HCT116 (cell line): Measurements from ENCODE around the gene STKLD1. TPM values are rescaled to one million over a fixed set of nuclear protein-coding genes. Genes with fewer than 3 reads are reported as not detected.

Experiments
- ATAC-seq: fragments of 200-7000 bp; cut with Tn5 transposase; 2 replicates; pipeline ENCODE4 v1.9.1; 2020; ENCODE audit warnings: mild to moderate bottlenecking, moderate library complexity
- BruUV-seq: library from RNA; stranded (reverse); fragments of 400-500 nt; replicated peaks from 2 replicates; lab custom pipeline; 2021; lab: Mats Ljungman, UMichigan
- CTCF ChIA-PET: fragments of 300-600 bp; sonication (Branson Sonifier 250); formaldehyde crosslinking; loops from one replicate; lab custom pipeline; 2021; ENCODE audit warnings: antibody characterized with exemption; lab: Charles Lee
- POLR2A ChIA-PET: fragments of 300-600, 350-600 bp; sonication (Branson Sonifier 250); formaldehyde crosslinking; loops from one replicate; lab custom pipeline; 2021; ENCODE audit warnings: antibody characterized with exemption; lab: Charles Lee
- RAD21 ChIA-PET, 2 experiments: fragments of 300-600 bp; sonication (Branson Sonifier 250); formaldehyde crosslinking; loops; one replicate each; lab custom pipeline; 2023; ENCODE audit warnings: low total read pairs in 2 of 2; ENCODE audit not compliant: uncharacterized antibody in 2 of 2, unreplicated experiment in 2 of 2, low non-redundant PET in 1 of 2; lab: Charles Lee
- DNase-seq: peaks from one replicate; pipeline ENCODE4 v3.0.0-alpha.2; 2010; ENCODE audit warnings: low read depth, low spot score
- H2AFZ ChIP-seq: fragments of 200-600 bp; shearing (Covaris generic), sonication (generic); 2 replicates; pipeline ENCODE4 v1.6.1; 2017; ENCODE audit warnings: low read depth, mixed run types, mixed read lengths, antibody characterized with exemption, low read length; ENCODE audit not compliant: poor library complexity, severe bottlenecking
- H3K27ac ChIP-seq: 2 replicates; pipeline ENCODE4 v1.5.1; 2012; ENCODE audit warnings: low read depth, low read length
- H3K27me3 ChIP-seq: fragments of 200-600 bp; sonication (generic); 2 replicates; pipeline ENCODE4 v1.6.1; 2016; ENCODE audit warnings: mixed run types, low read length, mixed read lengths; ENCODE audit not compliant: insufficient read depth
- H3K36me3 ChIP-seq, 2 experiments: fragments of 200-500 bp in 1 of 2; fragments of 200-600 bp in 1 of 2; sonication (Bioruptor generic) in 1 of 2; sonication (generic) in 1 of 2; 2 replicates each; pipeline versions ENCODE4 v1.5.1 to v1.6.1; 2014 to 2016; ENCODE audit warnings: low read length in 2 of 2, inconsistent platforms in 1 of 2, mixed read lengths in 1 of 2, mixed run types in 1 of 2; ENCODE audit not compliant: insufficient read depth in 2 of 2, control insufficient read depth in 1 of 2
- H3K4me1 ChIP-seq, 2 experiments: fragments of 200-600 bp in 1 of 2; sonication (generic) in 1 of 2; 2 replicates each; pipeline versions ENCODE4 v1.5.1 to v1.6.1; 2012 to 2017; ENCODE audit warnings: low read length in 2 of 2, inconsistent platforms in 1 of 2, mild to moderate bottlenecking in 1 of 2, mixed read lengths in 1 of 2, mixed run types in 1 of 2, moderate library complexity in 1 of 2; ENCODE audit not compliant: insufficient read depth in 2 of 2, control insufficient read depth in 1 of 2
- H3K4me2 ChIP-seq: fragments of 200-600 bp; sonication (generic); 2 replicates; pipeline ENCODE4 v1.6.1; 2017; ENCODE audit warnings: mixed run types, low read length, mixed read lengths
- H3K4me3 ChIP-seq, 2 experiments: fragments of 200-600 bp in 1 of 2; sonication (generic) in 1 of 2; replicated peaks in 1 of 2; 2 replicates each; pipeline ENCODE4 v1.5.1; 2011 to 2016; ENCODE audit warnings: low read length in 2 of 2, control low read depth in 1 of 2, low read depth in 1 of 2, mild to moderate bottlenecking in 1 of 2, mixed read lengths in 1 of 2, mixed run types in 1 of 2
- H3K79me2 ChIP-seq: fragments of 200-600 bp; sonication (generic); 2 replicates; pipeline ENCODE4 v1.6.1; 2017; ENCODE audit warnings: mild to moderate bottlenecking, mixed run types, low read length, moderate library complexity, mixed read lengths; ENCODE audit not compliant: insufficient read depth
- H3K9ac ChIP-seq: fragments of 200-600 bp; sonication (generic); 2 replicates; pipeline ENCODE4 v1.6.1; 2016; ENCODE audit warnings: low read length, mixed read lengths
- H3K9me2 ChIP-seq: fragments of 200-600 bp; sonication (generic), shearing (Covaris generic); 2 replicates; pipeline ENCODE4 v1.6.1; 2017; ENCODE audit warnings: mixed run types, mild to moderate bottlenecking, moderate library complexity; ENCODE audit not compliant: insufficient read depth
- H3K9me3 ChIP-seq, 2 experiments: fragments of 200-500 bp in 1 of 2; fragments of 200-600 bp in 1 of 2; sonication (Bioruptor generic) in 1 of 2; sonication (generic) in 1 of 2; 2 replicates each; pipeline ENCODE4 v1.6.1; 2014 to 2017; ENCODE audit warnings: low read length in 2 of 2, mixed read lengths in 2 of 2, inconsistent platforms in 1 of 2, low read depth in 1 of 2, mild to moderate bottlenecking in 1 of 2, mixed run types in 1 of 2, moderate library complexity in 1 of 2; ENCODE audit not compliant: control insufficient read depth in 1 of 2, insufficient read depth in 1 of 2
- H4K20me1 ChIP-seq: fragments of 200-600 bp; sonication (generic), shearing (Covaris generic); 2 replicates; pipeline ENCODE4 v1.6.1; 2017; ENCODE audit warnings: mixed run types, mild to moderate bottlenecking, moderate library complexity; ENCODE audit not compliant: insufficient read depth
- CBX3 ChIP-seq: IDR thresholded peaks from 2 replicates; pipeline ENCODE4 v1.6.1; 2012; ENCODE audit warnings: low read depth
- CEBPB ChIP-seq: IDR thresholded peaks from 2 replicates; pipeline ENCODE4 v1.6.1; 2012; ENCODE audit warnings: low read depth
- CTCF ChIP-seq, 3 experiments: fragments of 200-600 bp in 1 of 3; sonication (generic) in 1 of 3; IDR thresholded peaks in 2 of 3; conservative IDR thresholded peaks in 1 of 3; 2 replicates each; pipeline ENCODE4 v1.5.1; 2012 to 2017; ENCODE audit warnings: low read depth in 2 of 3, low read length in 2 of 3, antibody characterized with exemption in 1 of 3, borderline replicate concordance in 1 of 3, control low read depth in 1 of 3, mild to moderate bottlenecking in 1 of 3, mixed read lengths in 1 of 3, mixed run types in 1 of 3, moderate library complexity in 1 of 3; ENCODE audit not compliant: insufficient read depth in 1 of 3
- EGR1 ChIP-seq: IDR thresholded peaks from 2 replicates; pipeline ENCODE4 v1.6.1; 2012; ENCODE audit warnings: low read depth
- ELF1 ChIP-seq: IDR thresholded peaks from 2 replicates; pipeline ENCODE4 v1.6.1; 2012; ENCODE audit warnings: low read depth, borderline replicate concordance
- EZH2 ChIP-seq: fragments of 200-600 bp; sonication (generic); IDR thresholded peaks from 2 replicates; pipeline ENCODE4 v1.6.1; 2017; ENCODE audit warnings: antibody characterized with exemption, mixed run types
- EZH2phosphoT487 ChIP-seq: fragments of 200-600 bp; IDR thresholded peaks from 2 replicates; pipeline ENCODE4 v1.6.1; 2018; ENCODE audit warnings: antibody characterized with exemption, borderline replicate concordance
- FOSL1 ChIP-seq: IDR thresholded peaks from 2 replicates; pipeline ENCODE4 v1.6.1; 2012; ENCODE audit warnings: low read depth
- JUND ChIP-seq: IDR thresholded peaks from 2 replicates; pipeline ENCODE4 v1.6.1; 2012
- MAX ChIP-seq: IDR thresholded peaks from 2 replicates; pipeline ENCODE4 v1.6.1; 2012
- POLR2A ChIP-seq: IDR thresholded peaks from 2 replicates; pipeline ENCODE4 v1.7.0; 2011; ENCODE audit warnings: borderline replicate concordance; ENCODE audit not compliant: insufficient read depth, insufficient read length; ENCODE audit errors: extremely low read depth
- RAD21 ChIP-seq: IDR thresholded peaks from 2 replicates; pipeline ENCODE4 v1.6.1; 2012; ENCODE audit warnings: low read depth, mild to moderate bottlenecking
- REST ChIP-seq: IDR thresholded peaks from 2 replicates; pipeline ENCODE4 v1.6.1; 2012; ENCODE audit warnings: low read depth
- SIN3A ChIP-seq: IDR thresholded peaks from 2 replicates; pipeline ENCODE4 v1.6.1; 2012; ENCODE audit warnings: low read depth
- SRF ChIP-seq: IDR thresholded peaks from 2 replicates; pipeline ENCODE4 v1.6.1; 2012; ENCODE audit warnings: low read depth
- TCF7L2 ChIP-seq: IDR thresholded peaks from 2 replicates; pipeline ENCODE4 v1.7.0; 2011; ENCODE audit warnings: borderline replicate concordance, inconsistent platforms; ENCODE audit not compliant: insufficient read depth, insufficient read length; ENCODE audit errors: extremely low read depth
- YY1 ChIP-seq: IDR thresholded peaks from 2 replicates; pipeline ENCODE4 v1.6.1; 2011; ENCODE audit warnings: low read length, low read depth, moderate library complexity, mild to moderate bottlenecking; ENCODE audit not compliant: insufficient replicate concordance; ENCODE audit errors: extremely low read depth
- ZBTB33 ChIP-seq: IDR thresholded peaks from 2 replicates; pipeline ENCODE4 v1.6.1; 2011; ENCODE audit warnings: mild to moderate bottlenecking, low read length, moderate library complexity; ENCODE audit not compliant: insufficient replicate concordance; ENCODE audit errors: extremely low read depth
- ZFX ChIP-seq: fragments of 450-650 bp; IDR thresholded peaks from 2 replicates; pipeline ENCODE4 v1.6.1; 2017
- ZNF274 ChIP-seq: fragments of 200-500 bp; sonication (Bioruptor generic); IDR thresholded peaks from 2 replicates; pipeline ENCODE4 v1.6.1; 2014; ENCODE audit warnings: mild to moderate bottlenecking, low read depth, low read length, inconsistent platforms
- intact Hi-C: fragments of 100-400 bp; cut with micrococcal nuclease; formaldehyde crosslinking; loops from 2 replicates; pipeline ENCODE4 v1.10.0; 2022
- total RNA-seq: library from RNA; stranded (reverse); gene quantifications from one replicate; pipeline ENCODE4 v1.2.1, GENCODE V29; 2021; ENCODE audit not compliant: unreplicated experiment

The STKLD1 gene
- total RNA-seq, 1 experiment from 2014 or later, result 0.37 TPM

- H4K20me1 ChIP-seq, result no peaks in the 10 kb centered on the region
- no peak for ATAC-seq
- TF ChIP-seq RAD21 (no peak), EZH2phosphoT487 (no peak), YY1 (no peak), ELF1 (no peak), REST (no peak), CEBPB (no peak), SRF (no peak), JUND (no peak), ZNF274 (no peak), FOSL1 (no peak), POLR2A (no peak), MAX (no peak), EGR1 (no peak), TCF7L2 (no peak), CTCF (IDR thresholded peaks at IDR 0.05 in 2 of 3, conservative IDR thresholded peaks at IDR 0.05 in 1 of 3; ENCODE audit: borderline replicate concordance in 1 of 3, insufficient read depth in 1 of 3, low read depth in 2 of 3, low read length in 2 of 3) (no peak), ZFX (no peak), ZBTB33 (no peak), EZH2 (no peak), CBX3 (no peak), SIN3A (no peak)
- H3K9me3 ChIP-seq, result peaks cover 0 to 10% of the 10 kb centered on the region in 2 experiments; a peak in 1 of 4 replicates
- BruUV-seq, result no TSS peak
- DNase-seq, result no peak
- no peak overlapping the region for H3K4me2 ChIP-seq
- H3K4me3 ChIP-seq, result no peak overlapping the region
- H3K27ac ChIP-seq, result no peak overlapping the region
- no peaks in the 10 kb centered on the region for H3K27me3 ChIP-seq
- no peak overlapping the region for H2AFZ ChIP-seq
- RAD21 ChIA-PET, result no interaction called here
- no peak overlapping the region for H3K9ac ChIP-seq
- CTCF ChIA-PET, result no interaction called here
- peaks cover 1% of the 10 kb centered on the region; the same call in 1 of the 2 replicates for H3K79me2 ChIP-seq
- peaks cover 17 to 24% of the 10 kb centered on the region in 2 experiments for H3K4me1 ChIP-seq
- no peaks in the 10 kb centered on the region for H3K9me2 ChIP-seq
- no peaks in the 10 kb centered on the region for H3K36me3 ChIP-seq
- POLR2A ChIA-PET, result no interaction called here
- intact Hi-C loops, result no loop called here
Observed at GRCh38 chr9:133380734-133381133, 4.6 kb downstream of the STKLD1 start.
